ENCODE results near the gene ASS1. TPM values are rescaled to one million over a fixed set of nuclear protein-coding genes. Genes with fewer than 3 reads are reported as not detected.

ASS1 gene
- total RNA-seq, 1 experiment from 2014 or later, result 26.2 TPM

- no peaks in the 10 kb centered on the region for H3K27me3 ChIP-seq (ENCODE audit: control insufficient read depth, insufficient read depth, low read length)
- intact Hi-C loops (cut with micrococcal nuclease; ENCODE audit: unreplicated experiment), result no loop called here
- CTCF ChIA-PET, result no interaction called here
- in situ Hi-C loops (cut with HindIII; ENCODE audit: low pct_unique_long_range_greater_than_20kb, low sequenced_read_pairs), result no loop called here
- no peaks in the 10 kb centered on the region for H3K36me3 ChIP-seq (ENCODE audit: control insufficient read depth, insufficient read depth, low read length)
- no peak overlapping the region for H3K27ac ChIP-seq (ENCODE audit: low read length)
- no peak for DNase-seq (ENCODE audit: low read depth, low spot score)
- H3K4me1 ChIP-seq (ENCODE audit: control insufficient read depth, insufficient read depth, low read length), result no peaks in the 10 kb centered on the region
- no TSS peak for BruUV-seq (replicated peaks)
- no peak for TF ChIP-seq CTCF (IDR thresholded peaks at IDR 0.05)
- no peak for TF ChIP-seq REST (IDR thresholded peaks at IDR 0.05; ENCODE audit: insufficient read depth in 1 of 2, low read depth in 2 of 2, low read length in 1 of 2)
- no peak for TF ChIP-seq SIN3A (IDR thresholded peaks at IDR 0.05; ENCODE audit: borderline replicate concordance, insufficient read depth, low read depth, low read length)
- no peak for TF ChIP-seq TCF7L2 (IDR thresholded peaks at IDR 0.05; ENCODE audit: low read depth, low read length)
- no peak for TF ChIP-seq POLR2AphosphoS5 (IDR thresholded peaks at IDR 0.05; ENCODE audit: low read depth, low read length)
- no peak for ATAC-seq
- H3K9me3 ChIP-seq (ENCODE audit: control insufficient read depth, insufficient read depth, low read depth, low read length), result no peaks in the 10 kb centered on the region
- POLR2A ChIA-PET, result interaction anchor here (0.5 kb wide), 1 partner anchor 399 kb away, joined by 6 read pairs; no protein-coding TSS in a partner anchor
- no peak overlapping the region for H3K4me3 ChIP-seq (ENCODE audit: low read depth in 2 of 2, low read length in 2 of 2)
These were observed 67.4 kb downstream of the ASS1 start for GRCh38 chr9:130512199-130512598.

- no peak for DNase-seq (ENCODE audit: low read depth, low spot score)
- ChIA-PET CTCF (no interaction called here), POLR2A (no interaction called here)
- in situ Hi-C loops (cut with HindIII; ENCODE audit: low pct_unique_long_range_greater_than_20kb, low sequenced_read_pairs) (no loop called here), intact Hi-C loops (cut with micrococcal nuclease; ENCODE audit: unreplicated experiment) (no loop called here)
- no peak for ATAC-seq
- H3K9me3 ChIP-seq (ENCODE audit: control insufficient read depth, insufficient read depth, low read depth, low read length), result no peaks in the 10 kb centered on the region
- H3K27me3 ChIP-seq (ENCODE audit: control insufficient read depth, insufficient read depth, low read length), result no peaks in the 10 kb centered on the region
- no TSS peak for BruUV-seq (replicated peaks)
- TF ChIP-seq POLR2AphosphoS5 (IDR thresholded peaks at IDR 0.05; ENCODE audit: low read depth, low read length), result no peak
- no peak for TF ChIP-seq SIN3A (IDR thresholded peaks at IDR 0.05; ENCODE audit: borderline replicate concordance, insufficient read depth, low read depth, low read length)
- TF ChIP-seq TCF7L2 (IDR thresholded peaks at IDR 0.05; ENCODE audit: low read depth, low read length), result no peak
- TF ChIP-seq REST (IDR thresholded peaks at IDR 0.05; ENCODE audit: insufficient read depth in 1 of 2, low read depth in 2 of 2, low read length in 1 of 2), result no peak
- TF ChIP-seq CTCF (IDR thresholded peaks at IDR 0.05), result no peak
- H3K4me3 ChIP-seq (ENCODE audit: low read depth in 2 of 2, low read length in 2 of 2), result no peak overlapping the region
- H3K27ac ChIP-seq (ENCODE audit: low read length), result no peak overlapping the region
- no peaks in the 10 kb centered on the region for H3K4me1 ChIP-seq (ENCODE audit: control insufficient read depth, insufficient read depth, low read length)
- H3K36me3 ChIP-seq (ENCODE audit: control insufficient read depth, insufficient read depth, low read length), result no peaks in the 10 kb centered on the region
These were observed 68.3 kb downstream of the ASS1 start for GRCh38 chr9:130513078-130513477.
